Stimulated activated CD4-positive, alpha-beta T cell treated with anti-CD3 and anti-CD28 coated beads, Interleukin-2, amount 100 ng/mL, for 24 hours (primary cell): ENCODE results near the gene POTEC.
"Not testable (repeated sequence)": the region's sequence is repeated elsewhere in the genome, so short reads cannot be mapped to it uniquely, and the experiment has no call there.

Experiments used
- DNase-seq, 2 donors: peaks; one replicate each; pipeline ENCODE4 v3.0.0-alpha.2; 2020

The POTEC gene

GRCh38 chr18:14543446-14543964 lies at the start of gene POTEC:
POTEC (minus strand) TSS chr18:14543600; CDS start chr18:14543146, 454 bp downstream.
- DNase-seq, result not testable (repeated sequence)

- no peak for DNase-seq
These were observed 34.6 kb upstream of the POTEC start for GRCh38 chr18:14577971-14578370.

GRCh38 chr18:14559502-14559901 lies 16.1 kb upstream of the POTEC start:
- not testable (repeated sequence) for DNase-seq

GRCh38 chr18:14531659-14532058 lies 11.7 kb downstream of the POTEC start:
- not testable (repeated sequence) for DNase-seq

GRCh38 chr18:14510707-14511106 lies 32.7 kb downstream of the POTEC start:
- DNase-seq, result peak in 1 of 2 donors; percentile 6

- not testable (repeated sequence) for DNase-seq
These were observed 39.7 kb downstream of the POTEC start for GRCh38 chr18:14503691-14504090.

- DNase-seq, result not testable (repeated sequence)
These were observed 41.5 kb downstream of the POTEC start for GRCh38 chr18:14501894-14502293.

- not testable (repeated sequence) for DNase-seq
These were observed 54.0 kb downstream of the POTEC start for GRCh38 chr18:14489256-14490014.

- not testable (repeated sequence) for DNase-seq
These were observed 54.6 kb downstream of the POTEC start for GRCh38 chr18:14488789-14489188.

- DNase-seq, result not testable (repeated sequence)
These were observed 56.3 kb downstream of the POTEC start for GRCh38 chr18:14486926-14487580.

- not testable (repeated sequence) for DNase-seq
These were observed 64.3 kb downstream of the POTEC start for GRCh38 chr18:14479076-14479475.

GRCh38 chr18:14475520-14475919 lies 67.9 kb downstream of the POTEC start:
- DNase-seq, result not testable (repeated sequence)

- DNase-seq, result not testable (repeated sequence)
These were observed 68.6 kb downstream of the POTEC start for GRCh38 chr18:14474752-14475151.

GRCh38 chr18:14474007-14474720 lies 69.2 kb downstream of the POTEC start:
- DNase-seq, result not testable (repeated sequence)

GRCh38 chr18:14473250-14474006 lies 70.0 kb downstream of the POTEC start:
- not testable (repeated sequence) for DNase-seq

- DNase-seq, result not testable (repeated sequence)
These were observed 72.1 kb downstream of the POTEC start for GRCh38 chr18:14471286-14471685.

- not testable (repeated sequence) for DNase-seq
These were observed 73.0 kb downstream of the POTEC start for GRCh38 chr18:14470446-14470845.

- not testable (repeated sequence) for DNase-seq
These were observed 73.4 kb downstream of the POTEC start for GRCh38 chr18:14470046-14470445.

GRCh38 chr18:14465989-14466388 lies 77.4 kb downstream of the POTEC start:
- DNase-seq, result not testable (repeated sequence)
